H1 (cell line): ENCODE data around the gene NBEA. TPM values are rescaled to one million over a fixed set of nuclear protein-coding genes. Genes with fewer than 3 reads are reported as not detected.

ENCODE experiments used
- CBX5 ChIP-seq: fragments of 300-800, 300-1000 bp; sonication (generic); IDR thresholded peaks from 2 replicates; pipeline ENCODE4 v1.7.1; 2016; ENCODE audit warnings: antibody characterized with exemption, low read length, low read depth
- JUN ChIP-seq: IDR thresholded peaks from 2 replicates; pipeline ENCODE4 v1.6.1; 2011; ENCODE audit warnings: low read depth, mild to moderate bottlenecking, improper control_type of control experiment, low read length
- RFX5 ChIP-seq: IDR thresholded peaks from 2 replicates; pipeline ENCODE4 v1.6.1; 2011; ENCODE audit warnings: low read depth, low read length, improper control_type of control experiment, borderline replicate concordance
- SAP30 ChIP-seq: fragments of 300-600 bp; sonication (generic); IDR thresholded peaks from 2 replicates; pipeline ENCODE4 v1.7.1; 2012; ENCODE audit warnings: low read length, moderate library complexity, mild to moderate bottlenecking, inconsistent platforms; ENCODE audit not compliant: insufficient read depth, insufficient replicate concordance
- SIX5 ChIP-seq: IDR thresholded peaks from 2 replicates; pipeline ENCODE4 v1.6.1; 2011; ENCODE audit warnings: mild to moderate bottlenecking, low read depth, low read length
- SP4 ChIP-seq: IDR thresholded peaks from 2 replicates; pipeline ENCODE4 v1.6.1; 2012; ENCODE audit warnings: low read length, inconsistent platforms
- SRF ChIP-seq: IDR thresholded peaks from 2 replicates; pipeline ENCODE4 v1.6.1; 2011; ENCODE audit warnings: mild to moderate bottlenecking, low read depth, low read length, moderate library complexity
- polyA plus RNA-seq, 7 experiments: library from polyadenylated mRNA; depleted of rRNA in 3 of 7; stranded (reverse) in 5 of 7; unstranded in 2 of 7; fragments of >200 nt in 5 of 7; fragments of 200-250 nt in 2 of 7; gene quantifications; 1 replicate in 5 of 7; 2 replicates in 1 of 7; 4 replicates in 1 of 7; pipeline versions ENCODE4 v1.2.1 to v1.2.3, GENCODE V29; 2011 to 2013; ENCODE audit warnings: missing spikeins in 2 of 7, mixed read lengths in 2 of 7
- total RNA-seq: library from RNA; stranded (reverse); fragmentation: NEBNext Ultra II Directional; extraction: Animal tissue kit (Norgen Biotek cat#: 25700); gene quantifications from 2 replicates; pipeline ENCODE4 v1.2.1, GENCODE V29; 2021
- TF ChIP-seq, protein P1 (sequence below), 3 experiments: IDR thresholded peaks; 1 replicate in 2 of 3; 2 replicates in 1 of 3; pipeline versions ENCODE4 v1.5.1 to v1.6.1; 2011; ENCODE audit warnings: low read length in 3 of 3, mild to moderate bottlenecking in 3 of 3, inconsistent platforms in 2 of 3, low read depth in 1 of 3, moderate library complexity in 1 of 3; ENCODE audit not compliant: insufficient read depth in 1 of 3; ENCODE audit errors: control extremely low read depth in 1 of 3

The NBEA gene
- total and polyA plus RNA-seq, 2 of the 8 experiments (the other 6 are each of a cell fraction or from before 2014, with no cell fraction given), result 14.2 to 21.5 TPM

GRCh38 chr13:35706721-35707120, 764.7 kb downstream of the NBEA start (continued):
- TF ChIP-seq, protein P1, sequence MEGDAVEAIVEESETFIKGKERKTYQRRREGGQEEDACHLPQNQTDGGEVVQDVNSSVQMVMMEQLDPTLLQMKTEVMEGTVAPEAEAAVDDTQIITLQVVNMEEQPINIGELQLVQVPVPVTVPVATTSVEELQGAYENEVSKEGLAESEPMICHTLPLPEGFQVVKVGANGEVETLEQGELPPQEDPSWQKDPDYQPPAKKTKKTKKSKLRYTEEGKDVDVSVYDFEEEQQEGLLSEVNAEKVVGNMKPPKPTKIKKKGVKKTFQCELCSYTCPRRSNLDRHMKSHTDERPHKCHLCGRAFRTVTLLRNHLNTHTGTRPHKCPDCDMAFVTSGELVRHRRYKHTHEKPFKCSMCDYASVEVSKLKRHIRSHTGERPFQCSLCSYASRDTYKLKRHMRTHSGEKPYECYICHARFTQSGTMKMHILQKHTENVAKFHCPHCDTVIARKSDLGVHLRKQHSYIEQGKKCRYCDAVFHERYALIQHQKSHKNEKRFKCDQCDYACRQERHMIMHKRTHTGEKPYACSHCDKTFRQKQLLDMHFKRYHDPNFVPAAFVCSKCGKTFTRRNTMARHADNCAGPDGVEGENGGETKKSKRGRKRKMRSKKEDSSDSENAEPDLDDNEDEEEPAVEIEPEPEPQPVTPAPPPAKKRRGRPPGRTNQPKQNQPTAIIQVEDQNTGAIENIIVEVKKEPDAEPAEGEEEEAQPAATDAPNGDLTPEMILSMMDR (IDR thresholded peaks at IDR 0.05; ENCODE audit: control extremely low read depth in 1 of 3, insufficient read depth in 1 of 3, low read depth in 1 of 3, low read length in 3 of 3), result no peak
- TF ChIP-seq RFX5 (no peak), SIX5 (no peak), JUN (no peak), CBX5 (no peak), SAP30 (no peak), SRF (no peak), SP4 (no peak)
